Activated CD8-positive, alpha-beta T cell treated with anti-CD3 and anti-CD28 coated beads for 36 hours (primary cell): Measurements from ENCODE around the gene SEPTIN6. TPM values are rescaled to one million over a fixed set of nuclear protein-coding genes. Genes with fewer than 3 reads are reported as not detected.

Experiments
- ATAC-seq: fragments of 200-7000 bp; cut with Tn5 transposase; one replicate; pipeline ENCODE4 v1.10.0; 2021; ENCODE audit warnings: mild to moderate bottlenecking, moderate library complexity
- CTCF ChIA-PET: fragments of 350-600 bp; sonication (Branson Sonifier 250); formaldehyde crosslinking; loops from one replicate; lab custom pipeline; 2021; ENCODE audit warnings: antibody characterized with exemption; lab: Charles Lee
- POLR2A ChIA-PET: fragments of 350-600 bp; sonication (Branson Sonifier 250); formaldehyde crosslinking; loops from one replicate; lab custom pipeline; 2021; ENCODE audit warnings: antibody characterized with exemption; lab: Charles Lee
- DNase-seq: peaks from one replicate; pipeline ENCODE4 v3.0.0-alpha.2; 2020
- H3K27ac Mint-ChIP-seq: one replicate; pipeline ENCODE4 v1.8.0; 2021; ENCODE audit warnings: mild to moderate bottlenecking, mixed read lengths
- H3K27me3 Mint-ChIP-seq: one replicate; pipeline ENCODE4 v1.8.0; 2021; ENCODE audit warnings: mixed read lengths
- H3K36me3 Mint-ChIP-seq: one replicate; pipeline ENCODE4 v1.8.0; 2021; ENCODE audit warnings: low read depth, mixed read lengths
- H3K4me1 Mint-ChIP-seq: one replicate; pipeline ENCODE4 v1.8.0; 2021; ENCODE audit warnings: low read depth, mixed read lengths
- H3K4me3 Mint-ChIP-seq: one replicate; pipeline ENCODE4 v1.8.0; 2021; ENCODE audit warnings: mild to moderate bottlenecking, moderate library complexity, mixed read lengths
- H3K9me3 Mint-ChIP-seq: one replicate; pipeline ENCODE4 v1.8.0; 2021; ENCODE audit warnings: mixed read lengths
- CTCF ChIP-seq: fragments of 200-600 bp; IDR thresholded peaks from one replicate; pipeline ENCODE4 v1.8.0; 2022; ENCODE audit warnings: antibody characterized with exemption, mild to moderate bottlenecking
- intact Hi-C: fragments of 100-400 bp; cut with micrococcal nuclease; formaldehyde crosslinking; loops from one replicate; pipeline ENCODE4 v1.10.0; 2022
- total RNA-seq, 2 experiments: library from RNA; stranded (reverse); gene quantifications; one replicate each; pipeline ENCODE4 v1.2.3, GENCODE V29; 2021

Gene SEPTIN6
- total RNA-seq, 2 experiments from 2014 or later: 205 to 209 TPM

DNA sequence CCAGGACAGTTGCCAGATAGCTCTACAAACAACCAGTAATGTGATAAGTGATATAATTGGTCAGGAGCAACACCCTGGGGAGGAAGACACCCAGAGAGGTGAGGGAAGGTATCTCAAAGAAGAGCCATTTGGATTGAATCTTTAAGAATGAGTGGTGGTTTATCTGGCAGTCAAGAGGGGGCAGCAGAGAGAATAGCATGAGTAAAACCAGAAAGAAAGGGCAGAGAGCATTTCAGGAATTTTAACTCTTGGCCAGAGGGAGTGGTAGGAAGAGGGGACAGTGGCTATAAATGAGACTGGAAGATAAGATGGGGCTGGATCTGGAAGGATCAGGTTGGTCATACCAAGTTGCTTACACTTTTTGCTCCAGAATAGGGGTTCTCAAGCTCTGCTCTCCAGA lies 5.9 kb upstream of the SEPTIN6 start:
- DNase-seq (no peak), ATAC-seq (peak; percentile 70)
- H3K9me3 Mint-ChIP-seq: no peaks in the 10 kb centered on the region
- CTCF ChIA-PET: interaction anchor here (0.7 to 1.8 kb wide), 6 partner anchors 11 to 134 kb away, joined by 3 to 11 read pairs (median 4); no protein-coding TSS in a partner anchor
- peaks cover 6% of the 10 kb centered on the region for H3K4me1 Mint-ChIP-seq
- no peak overlapping the region for H3K27ac Mint-ChIP-seq
- intact Hi-C loops: loop anchor here (10.0 kb wide), 1 partner anchor 56 kb away; the partner anchor contains the start of gene SOWAHD
- no peaks in the 10 kb centered on the region for H3K36me3 Mint-ChIP-seq
- no peak overlapping the region for H3K4me3 Mint-ChIP-seq
- H3K27me3 Mint-ChIP-seq: no peaks in the 10 kb centered on the region
- POLR2A ChIA-PET: no interaction called here
- peak; percentile 59 for TF ChIP-seq CTCF

GRCh38 chrX:119696251-119696890 lies 3.4 kb upstream of the SEPTIN6 start:
- Mint-ChIP-seq H3K36me3 (peaks cover 10% of the 10 kb centered on the region), H3K27me3 (no peaks in the 10 kb centered on the region), H3K4me3 (no peak overlapping the region), H3K27ac (no peak overlapping the region), H3K9me3 (no peaks in the 10 kb centered on the region), H3K4me1 (peaks cover 6% of the 10 kb centered on the region)
- ChIA-PET CTCF (no interaction called here), POLR2A (no interaction called here)
- DNase-seq: no peak
- no peak for TF ChIP-seq CTCF
- intact Hi-C loops: loop anchor here (10.0 kb wide), 1 partner anchor 58 kb away; the partner anchor contains the start of gene SOWAHD
- no peak for ATAC-seq

- ATAC-seq (no peak), DNase-seq (no peak)
- ChIA-PET POLR2A (no interaction called here), CTCF (no interaction called here)
- H3K36me3 Mint-ChIP-seq: peaks cover 17% of the 10 kb centered on the region
- H3K4me3 Mint-ChIP-seq: no peak overlapping the region
- peaks cover 6% of the 10 kb centered on the region for H3K4me1 Mint-ChIP-seq
- intact Hi-C loops: loop anchor here (10.0 kb wide), 1 partner anchor 59 kb away; the partner anchor contains the start of gene SOWAHD
- no peak overlapping the region for H3K27ac Mint-ChIP-seq
- H3K9me3 Mint-ChIP-seq: no peaks in the 10 kb centered on the region
- no peaks in the 10 kb centered on the region for H3K27me3 Mint-ChIP-seq
- TF ChIP-seq CTCF: no peak
These were observed 2.6 kb upstream of the SEPTIN6 start for GRCh38 chrX:119695535-119696050.

- TF ChIP-seq CTCF: no peak
- Mint-ChIP-seq H3K27ac (no peak overlapping the region), H3K27me3 (no peaks in the 10 kb centered on the region), H3K9me3 (no peaks in the 10 kb centered on the region), H3K4me3 (no peak overlapping the region), H3K36me3 (peaks cover 22% of the 10 kb centered on the region), H3K4me1 (peaks cover 8% of the 10 kb centered on the region)
- intact Hi-C loops: loop anchor here (10.0 kb wide), 1 partner anchor 60 kb away; the partner anchor contains the start of gene SOWAHD
- CTCF ChIA-PET: interaction anchor here (0.9 kb wide), 1 partner anchor 20 kb away, joined by 3 read pairs; no protein-coding TSS in a partner anchor
- no peak for ATAC-seq
- POLR2A ChIA-PET: interaction anchor here (0.9 to 5.2 kb wide), 3 partner anchors 11 to 90 kb away, joined by 3 to 36 read pairs (median 5); no protein-coding TSS in a partner anchor
- DNase-seq: no peak
These were observed 1.9 kb upstream of the SEPTIN6 start for GRCh38 chrX:119694601-119695534.
